K562 (cell line): ENCODE results near the gene PPP4R4. TPM values are rescaled to one million over a fixed set of nuclear protein-coding genes. Genes with fewer than 3 reads are reported as not detected.
A peak's percentile ranks its signal among the peaks of the same experiment; 100 is the strongest.

ENCODE experiments used
- ATAC-seq: fragments of 200-7000 bp; cut with Tn5 transposase; 3 replicates; pipeline ENCODE4 v1.9.1; 2020; ENCODE audit warnings: moderate library complexity
- BruUV-seq: library from RNA; stranded (reverse); fragments of 400-500 nt; replicated peaks from 2 replicates; lab custom pipeline; 2021; lab: Mats Ljungman, UMichigan
- CTCF ChIA-PET: fragments of 300-600 bp; formaldehyde crosslinking; extraction: SDS; loops from one replicate; lab custom pipeline; 2021; ENCODE audit warnings: low intra/inter-chr PET ratio; lab: Yijun Ruan, JAX
- POLR2A ChIA-PET: fragments of 300-600, 350-650 bp; sonication (Branson Sonifier 250); formaldehyde crosslinking; extraction: SDS; loops from one replicate; lab custom pipeline; 2021; ENCODE audit warnings: antibody characterized with exemption, inconsistent platforms; lab: Yijun Ruan, JAX
- DNase-seq, 4 experiments: peaks; one replicate each; pipeline versions ENCODE4 v3.0.0 to v3.0.0-alpha.2; 2011 to 2018; ENCODE audit warnings: low spot score in 3 of 4, mixed read lengths in 3 of 4; ENCODE audit errors: extremely low read depth in 1 of 4
- FAIRE-seq: peaks from 2 replicates; lab custom pipeline; 2011; peaks lifted over from hg19 to GRCh38; lab: Jason Lieb, UNC
- H2AFZ ChIP-seq: 2 replicates; pipeline ENCODE4 v1.6.0; 2011; ENCODE audit warnings: low read depth, low read length, control low read depth, inconsistent platforms
- H3K27ac ChIP-seq: fragments of 200-600 bp; 3 replicates; pipeline ENCODE4 v1.8.0; 2011; ENCODE audit warnings: low read depth, mild to moderate bottlenecking, control low read depth, inconsistent platforms, low read length, moderate library complexity, mixed read lengths; ENCODE audit errors: extremely low read depth
- H3K27me3 ChIP-seq, 2 experiments: fragments of 300-600 bp in 1 of 2; 2 replicates in 1 of 2; 3 replicates in 1 of 2; pipeline versions ENCODE4 v1.6.0 to v1.8.0; 2011; ENCODE audit warnings: inconsistent platforms in 2 of 2, low read length in 2 of 2, mild to moderate bottlenecking in 1 of 2, mixed read lengths in 1 of 2, moderate library complexity in 1 of 2; ENCODE audit not compliant: control insufficient read depth in 2 of 2, insufficient read depth in 2 of 2
- H3K36me3 ChIP-seq: fragments of 300-600 bp; 3 replicates; pipeline ENCODE4 v1.8.0; 2011; ENCODE audit warnings: mild to moderate bottlenecking, low read length, inconsistent platforms; ENCODE audit not compliant: control insufficient read depth, insufficient read depth
- H3K4me1 ChIP-seq, 2 experiments: fragments of 200-600 bp in 1 of 2; replicated peaks in 1 of 2; 2 replicates in 1 of 2; 3 replicates in 1 of 2; pipeline versions ENCODE4 v1.5.1 to v1.8.0; 2011; ENCODE audit warnings: inconsistent platforms in 2 of 2, low read length in 2 of 2, mild to moderate bottlenecking in 1 of 2, mixed read lengths in 1 of 2, moderate library complexity in 1 of 2; ENCODE audit not compliant: control insufficient read depth in 2 of 2, insufficient read depth in 2 of 2
- H3K4me2 ChIP-seq: 2 replicates; pipeline ENCODE4 v1.6.1; 2011; ENCODE audit warnings: low read length, control low read depth, inconsistent platforms, mixed read lengths; ENCODE audit not compliant: insufficient read depth
- H3K4me3 ChIP-seq: fragments of 200-600 bp; sonication (generic), shearing (Covaris generic); 2 replicates; pipeline ENCODE4 v1.5.1; 2016; ENCODE audit warnings: control low read depth, inconsistent platforms
- H3K79me2 ChIP-seq: fragments of 200-600 bp; 3 replicates; pipeline ENCODE4 v1.8.0; 2011; ENCODE audit warnings: low read length, inconsistent platforms; ENCODE audit not compliant: control insufficient read depth, insufficient read depth
- H3K9ac ChIP-seq, 2 experiments: 2 replicates each; pipeline versions ENCODE4 v1.6.0 to v1.6.1; 2011; ENCODE audit warnings: low read depth in 2 of 2, low read length in 2 of 2, control low read depth in 1 of 2, inconsistent platforms in 1 of 2, mild to moderate bottlenecking in 1 of 2, mixed read lengths in 1 of 2; ENCODE audit not compliant: insufficient read depth in 1 of 2
- H3K9me1 ChIP-seq: one replicate; pipeline ENCODE4 v1.6.0; 2011; ENCODE audit warnings: inconsistent platforms, mild to moderate bottlenecking, low read length, moderate library complexity; ENCODE audit not compliant: control insufficient read depth, insufficient read depth
- H3K9me3 ChIP-seq: replicated peaks from 2 replicates; pipeline ENCODE4 v1.5.1; 2011; ENCODE audit warnings: low read depth, low read length, inconsistent platforms; ENCODE audit not compliant: control insufficient read depth, insufficient read depth
- H4K20me1 ChIP-seq: replicated peaks from 2 replicates; pipeline ENCODE4 v1.6.1; 2011; ENCODE audit warnings: low read length, inconsistent platforms, mixed read lengths; ENCODE audit not compliant: control insufficient read depth, insufficient read depth
- CSDE1 ChIP-seq, 2 experiments: fragments of 450-650 bp; IDR thresholded peaks; 2 replicates each; pipeline ENCODE4 v1.6.1; 2016; ENCODE audit warnings: mild to moderate bottlenecking in 1 of 2
- POLR2H ChIP-seq: IDR thresholded peaks from 2 replicates; pipeline ENCODE4 v1.6.1; 2016; ENCODE audit warnings: missing genetic modification characterization, low read depth, mild to moderate bottlenecking, control low read depth, missing compliant biosample characterization, moderate library complexity
- RAD21 ChIP-seq, 2 experiments: fragments of 250-450 bp in 1 of 2; fragments of 450-650 bp in 1 of 2; sonication (Bioruptor Pico) in 1 of 2; formaldehyde crosslinking in 1 of 2; IDR thresholded peaks in 1 of 2; conservative IDR thresholded peaks in 1 of 2; 2 replicates each; pipeline versions ENCODE4 v1.4.0 to v1.8.0; 2020 to 2022; ENCODE audit warnings: mild to moderate bottlenecking in 2 of 2, moderate library complexity in 1 of 2
- WGBS: fragments of 100-300 bp; shearing (Covaris generic); methylation state at CpG from one replicate; pipeline ENCODE4 v1.1.6; 2016; ENCODE audit warnings: low coverage, mixed read lengths; ENCODE audit not compliant: insufficient coverage; ENCODE audit errors: missing lambda C conversion rate; 5-methylcytosine and 5-hydroxymethylcytosine counted together
- in situ Hi-C: fragments of 300-500 bp; cut with MboI; formaldehyde crosslinking; loops from 4 replicates; pipeline ENCODE4 v1.15.0; 2018; ENCODE audit warnings: inconsistent platforms, mixed read lengths
- intact Hi-C: fragments of 100-400 bp; cut with micrococcal nuclease; formaldehyde crosslinking; loops from 2 replicates; pipeline ENCODE4 v1.14.2; 2022
- polyA plus RNA-seq, 8 experiments: library from polyadenylated mRNA; depleted of rRNA in 4 of 8; stranded (reverse) in 5 of 8; unstranded in 3 of 8; fragments of >200 nt; fragmentation: Nextera tagmentation in 2 of 8; fragmentation: Illumina TruSeq in 1 of 8; extraction: Ambion mirVana in 2 of 8; extraction: Trizol in 1 of 8; gene quantifications; 2 replicates each; pipeline versions ENCODE4 v1.2.1 to v1.2.3, GENCODE V29; 2011 to 2014; ENCODE audit warnings: inconsistent platforms in 1 of 8, missing spikeins in 1 of 8
- total RNA-seq, 7 experiments: library from RNA; depleted of rRNA in 6 of 7; stranded (reverse); fragments of >200 nt in 6 of 7; fragmentation: Illumina TruSeq in 2 of 7; extraction: Trizol in 2 of 7; gene quantifications; 2 replicates each; pipeline versions ENCODE4 v1.2.1 to v1.2.3, GENCODE V29; 2011 to 2021; ENCODE audit warnings: low replicate concordance in 1 of 7
- TF ChIP-seq, protein P1 (sequence below), 3 experiments: fragments of 200-800 bp in 1 of 3; sonication (Bioruptor generic) in 1 of 3; sonication (generic) in 1 of 3; formaldehyde crosslinking in 1 of 3; IDR thresholded peaks; 2 replicates each; pipeline versions ENCODE4 v1.6.1 to v1.8.0; 2016 to 2022; ENCODE audit warnings: mild to moderate bottlenecking in 2 of 3, missing compliant biosample characterization in 2 of 3, missing genetic modification characterization in 2 of 3, missing genetic modification reagents in 1 of 3
- TF ChIP-seq, protein P2 (sequence below): IDR thresholded peaks from 2 replicates; pipeline ENCODE4 v1.6.1; 2012; ENCODE audit warnings: low read depth, low read length, improper control_type of control experiment, borderline replicate concordance
- TF ChIP-seq, protein P3 (sequence below): fragments of 250-450 bp; sonication (Bioruptor Pico); IDR thresholded peaks from 2 replicates; pipeline ENCODE4 v1.5.0; 2021; ENCODE audit warnings: mild to moderate bottlenecking, moderate library complexity
- TF ChIP-seq, protein P4 (sequence below): fragments of 450-650 bp; IDR thresholded peaks from 2 replicates; pipeline ENCODE4 v1.6.1; 2016; ENCODE audit warnings: borderline replicate concordance
- TF ChIP-seq, protein P5 (sequence below), 3 experiments: IDR thresholded peaks in 2 of 3; conservative IDR thresholded peaks in 1 of 3; 2 replicates each; pipeline ENCODE4 v1.5.1; 2011 to 2012; ENCODE audit warnings: low read length in 3 of 3, mild to moderate bottlenecking in 3 of 3, control low read depth in 2 of 3, improper control_type of control experiment in 1 of 3, inconsistent platforms in 1 of 3, low read depth in 1 of 3, mixed read lengths in 1 of 3, moderate library complexity in 1 of 3; ENCODE audit not compliant: insufficient read depth in 2 of 3

The PPP4R4 gene
- total and polyA plus RNA-seq, 9 of the 15 experiments (the other 6 are each of a cell fraction or from before 2014, with no cell fraction given) = 0.11 to 0.26 TPM; not detected in 7

DNA sequence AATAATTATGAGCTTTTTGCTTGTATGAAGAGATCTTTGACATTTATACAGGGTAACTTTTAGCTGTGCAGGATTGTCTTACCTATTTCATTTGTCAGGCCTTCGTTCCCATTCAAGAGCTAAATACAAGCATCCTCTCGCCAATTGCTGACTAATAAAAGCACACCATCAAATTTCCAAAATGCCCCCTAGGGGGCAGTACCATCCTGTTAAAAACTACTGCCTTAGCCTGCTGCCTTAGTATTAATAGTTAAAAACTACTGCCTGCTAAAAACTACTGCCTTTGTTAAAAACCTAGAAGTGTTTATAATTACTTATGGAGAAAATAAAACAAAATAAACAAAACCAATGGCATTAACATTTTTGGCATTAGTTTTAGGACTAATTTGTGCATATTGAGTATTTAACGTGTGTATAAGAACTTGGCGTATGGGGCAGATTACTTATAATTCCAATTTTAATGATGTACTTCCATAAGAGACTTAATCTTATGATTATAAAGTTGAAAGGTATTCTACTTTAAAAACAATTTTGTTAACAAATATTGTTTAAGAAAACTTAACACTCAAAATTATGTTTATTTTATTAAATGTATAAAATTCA is 41.7 kb upstream of the PPP4R4 start:
- ChIA-PET POLR2A (interaction anchor here (0.6 kb wide), 2 partner anchors 11 to 83 kb away, joined by 4 read pairs; no protein-coding TSS in a partner anchor), CTCF (interaction anchor here (1.2 to 1.9 kb wide), 2 partner anchors 48 to 95 kb away, joined by 4 to 15 read pairs; no protein-coding TSS in a partner anchor)
- ATAC-seq (no peak), DNase-seq (peak in 3 of 4 experiments; percentile 25 to 50 (median 32)), FAIRE-seq (peak; percentile 29)
- H2AFZ ChIP-seq = no peak overlapping the region
- H3K36me3 ChIP-seq = no peaks in the 10 kb centered on the region
- BruUV-seq = no TSS peak
- H3K4me3 ChIP-seq = no peak overlapping the region
- no peak overlapping the region for H3K4me2 ChIP-seq
- no peaks in the 10 kb centered on the region for H4K20me1 ChIP-seq
- in situ Hi-C loops = no loop called here
- H3K9ac ChIP-seq = no peak overlapping the region
- H3K9me1 ChIP-seq = no peaks in the 10 kb centered on the region
- H3K9me3 ChIP-seq = no peaks in the 10 kb centered on the region; the same call in 1 of the 2 replicates
- no peaks in the 10 kb centered on the region for H3K79me2 ChIP-seq
- intact Hi-C loops = no loop called here
- WGBS = 38% methylated on average over 4 of the region's 4 CpGs
- no peak overlapping the region for H3K27ac ChIP-seq
- peaks cover 0 to 7% of the 10 kb centered on the region in 2 experiments; a peak in 3 of 5 replicates for H3K4me1 ChIP-seq
- no peaks in the 10 kb centered on the region; a peak in 1 of 5 replicates for H3K27me3 ChIP-seq
- TF ChIP-seq, protein P1, sequence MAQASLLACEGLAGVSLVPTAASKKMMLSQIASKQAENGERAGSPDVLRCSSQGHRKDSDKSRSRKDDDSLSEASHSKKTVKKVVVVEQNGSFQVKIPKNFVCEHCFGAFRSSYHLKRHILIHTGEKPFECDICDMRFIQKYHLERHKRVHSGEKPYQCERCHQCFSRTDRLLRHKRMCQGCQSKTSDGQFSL (CRISPR knock-in tag; IDR thresholded peaks at IDR 0.05) = no peak
- TF ChIP-seq, protein P1 (tag; IDR thresholded peaks at IDR 0.05) = no peak
- TF ChIP-seq CSDE1 (IDR thresholded peaks at IDR 0.05) (no peak), RAD21 (CRISPR knock-in tag; conservative IDR thresholded peaks at IDR 0.05 in 1 of 2, IDR thresholded peaks at IDR 0.05 in 1 of 2) (peak; percentile 30 to 56), POLR2H (tag) (no peak)
- TF ChIP-seq, protein P2, sequence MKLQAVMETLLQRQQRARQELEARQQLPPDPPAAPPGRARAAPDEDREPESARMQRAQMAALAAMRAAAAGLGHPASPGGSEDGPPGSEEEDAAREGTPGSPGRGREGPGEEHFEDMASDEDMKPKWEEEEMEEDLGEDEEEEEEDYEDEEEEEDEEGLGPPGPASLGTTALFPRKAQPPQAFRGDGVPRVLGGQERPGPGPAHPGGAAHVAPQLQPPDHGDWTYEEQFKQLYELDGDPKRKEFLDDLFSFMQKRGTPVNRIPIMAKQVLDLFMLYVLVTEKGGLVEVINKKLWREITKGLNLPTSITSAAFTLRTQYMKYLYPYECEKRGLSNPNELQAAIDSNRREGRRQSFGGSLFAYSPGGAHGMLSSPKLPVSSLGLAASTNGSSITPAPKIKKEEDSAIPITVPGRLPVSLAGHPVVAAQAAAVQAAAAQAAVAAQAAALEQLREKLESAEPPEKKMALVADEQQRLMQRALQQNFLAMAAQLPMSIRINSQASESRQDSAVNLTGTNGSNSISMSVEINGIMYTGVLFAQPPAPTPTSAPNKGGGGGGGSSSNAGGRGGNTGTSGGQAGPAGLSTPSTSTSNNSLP = peak; percentile 33; the same call in 1 of the 2 replicates
- TF ChIP-seq, protein P3, sequence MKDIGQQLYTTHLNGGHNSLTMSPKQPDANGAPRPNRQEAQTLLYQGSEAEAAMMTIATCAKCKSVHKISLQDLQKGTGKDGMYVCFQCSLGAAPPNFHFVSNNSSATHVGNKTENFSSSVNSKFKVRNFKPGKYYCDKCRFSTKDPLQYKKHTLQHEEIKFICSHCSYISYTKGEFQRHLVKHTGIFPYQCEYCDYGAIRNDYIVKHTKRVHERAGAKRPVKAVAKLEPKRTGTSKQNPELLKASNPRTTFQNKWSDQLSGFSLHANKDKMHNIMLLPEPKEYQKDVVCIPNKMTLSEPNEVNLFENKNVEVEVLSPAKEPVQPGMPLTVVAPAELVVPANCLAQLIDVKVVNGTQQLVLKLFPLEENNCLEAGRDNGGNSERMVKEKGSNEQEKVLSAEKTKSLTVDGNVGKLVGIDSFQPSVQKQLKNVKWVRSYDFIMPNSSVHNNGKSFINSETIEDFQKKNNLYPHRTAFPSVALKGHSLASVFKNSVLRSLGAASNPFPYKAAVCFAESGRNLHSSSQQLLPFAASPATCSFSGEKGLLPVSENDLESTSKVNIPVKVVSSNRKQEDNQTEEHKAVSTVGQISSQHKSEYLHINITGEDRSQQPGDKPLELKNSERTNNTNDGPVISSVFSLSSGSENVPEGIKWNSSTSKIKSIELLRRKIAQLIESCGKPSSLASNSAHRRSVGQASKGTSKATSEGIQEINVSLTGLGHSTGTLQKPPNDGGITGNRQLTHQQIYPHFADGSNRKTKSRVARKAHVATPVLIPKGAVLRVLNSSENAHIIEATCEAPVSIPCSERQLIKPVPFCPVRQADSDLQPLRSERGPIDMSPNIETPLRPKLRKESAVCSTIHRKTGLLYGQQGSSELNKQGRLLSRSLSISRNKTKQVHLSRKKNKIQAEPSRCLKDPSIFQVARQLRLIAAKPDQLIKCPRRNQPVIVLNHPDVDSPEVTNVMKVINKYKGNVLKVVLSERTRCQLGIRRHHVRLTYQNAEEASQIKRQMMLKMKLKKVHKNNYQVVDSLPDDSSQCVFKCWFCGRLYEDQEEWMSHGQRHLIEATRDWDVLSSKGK (CRISPR knock-in tag) = no peak
- TF ChIP-seq, protein P4, sequence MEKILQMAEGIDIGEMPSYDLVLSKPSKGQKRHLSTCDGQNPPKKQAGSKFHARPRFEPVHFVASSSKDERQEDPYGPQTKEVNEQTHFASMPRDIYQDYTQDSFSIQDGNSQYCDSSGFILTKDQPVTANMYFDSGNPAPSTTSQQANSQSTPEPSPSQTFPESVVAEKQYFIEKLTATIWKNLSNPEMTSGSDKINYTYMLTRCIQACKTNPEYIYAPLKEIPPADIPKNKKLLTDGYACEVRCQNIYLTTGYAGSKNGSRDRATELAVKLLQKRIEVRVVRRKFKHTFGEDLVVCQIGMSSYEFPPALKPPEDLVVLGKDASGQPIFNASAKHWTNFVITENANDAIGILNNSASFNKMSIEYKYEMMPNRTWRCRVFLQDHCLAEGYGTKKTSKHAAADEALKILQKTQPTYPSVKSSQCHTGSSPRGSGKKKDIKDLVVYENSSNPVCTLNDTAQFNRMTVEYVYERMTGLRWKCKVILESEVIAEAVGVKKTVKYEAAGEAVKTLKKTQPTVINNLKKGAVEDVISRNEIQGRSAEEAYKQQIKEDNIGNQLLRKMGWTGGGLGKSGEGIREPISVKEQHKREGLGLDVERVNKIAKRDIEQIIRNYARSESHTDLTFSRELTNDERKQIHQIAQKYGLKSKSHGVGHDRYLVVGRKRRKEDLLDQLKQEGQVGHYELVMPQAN = no peak
- TF ChIP-seq, protein P5, sequence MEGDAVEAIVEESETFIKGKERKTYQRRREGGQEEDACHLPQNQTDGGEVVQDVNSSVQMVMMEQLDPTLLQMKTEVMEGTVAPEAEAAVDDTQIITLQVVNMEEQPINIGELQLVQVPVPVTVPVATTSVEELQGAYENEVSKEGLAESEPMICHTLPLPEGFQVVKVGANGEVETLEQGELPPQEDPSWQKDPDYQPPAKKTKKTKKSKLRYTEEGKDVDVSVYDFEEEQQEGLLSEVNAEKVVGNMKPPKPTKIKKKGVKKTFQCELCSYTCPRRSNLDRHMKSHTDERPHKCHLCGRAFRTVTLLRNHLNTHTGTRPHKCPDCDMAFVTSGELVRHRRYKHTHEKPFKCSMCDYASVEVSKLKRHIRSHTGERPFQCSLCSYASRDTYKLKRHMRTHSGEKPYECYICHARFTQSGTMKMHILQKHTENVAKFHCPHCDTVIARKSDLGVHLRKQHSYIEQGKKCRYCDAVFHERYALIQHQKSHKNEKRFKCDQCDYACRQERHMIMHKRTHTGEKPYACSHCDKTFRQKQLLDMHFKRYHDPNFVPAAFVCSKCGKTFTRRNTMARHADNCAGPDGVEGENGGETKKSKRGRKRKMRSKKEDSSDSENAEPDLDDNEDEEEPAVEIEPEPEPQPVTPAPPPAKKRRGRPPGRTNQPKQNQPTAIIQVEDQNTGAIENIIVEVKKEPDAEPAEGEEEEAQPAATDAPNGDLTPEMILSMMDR (IDR thresholded peaks at IDR 0.05 in 2 of 3, conservative IDR thresholded peaks at IDR 0.05 in 1 of 3; ENCODE audit: insufficient read depth in 2 of 3, low read depth in 1 of 3, low read length in 3 of 3) = peak; percentile 39 to 69 (median 51); a peak in 5 of 6 replicates
